ENCODE data around the gene AGTR1.

GRCh38 chr3:148651549-148651948 lies 46.2 kb upstream of the AGTR1 start:
- TF ChIP-seq CTCF (IDR thresholded peaks at IDR 0.05; ENCODE audit: low read depth, low read length, poor library complexity, severe bottlenecking) (no peak), EZH2phosphoT487 (IDR thresholded peaks at IDR 0.05; ENCODE audit: borderline replicate concordance, low read length) (no peak)

Data from DOHH2 (cell line).